ENCODE measurements around the gene SPOCK3.

DNA sequence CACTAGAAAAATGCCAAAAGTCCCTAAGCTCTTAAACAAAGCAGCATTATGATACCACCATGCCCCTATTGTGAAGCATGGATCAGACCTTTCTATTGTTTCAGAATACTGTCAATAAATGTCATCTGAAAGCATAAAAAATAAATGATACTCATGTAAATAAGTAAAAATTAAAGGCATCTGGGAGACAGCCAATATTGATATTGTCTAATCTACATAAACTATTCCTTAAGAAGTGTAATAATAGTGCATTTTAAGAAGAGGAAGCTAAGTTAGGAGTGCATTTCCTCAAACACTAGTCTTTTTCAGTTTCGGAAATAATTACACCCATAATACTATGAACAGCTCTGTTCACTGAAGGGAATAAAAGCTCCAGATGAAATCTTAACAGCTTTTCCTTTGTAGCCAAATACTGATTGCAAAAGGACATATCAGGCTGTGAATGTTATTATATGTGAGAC is 181.6 kb downstream of the SPOCK3 start:
- TF ChIP-seq, protein P1, sequence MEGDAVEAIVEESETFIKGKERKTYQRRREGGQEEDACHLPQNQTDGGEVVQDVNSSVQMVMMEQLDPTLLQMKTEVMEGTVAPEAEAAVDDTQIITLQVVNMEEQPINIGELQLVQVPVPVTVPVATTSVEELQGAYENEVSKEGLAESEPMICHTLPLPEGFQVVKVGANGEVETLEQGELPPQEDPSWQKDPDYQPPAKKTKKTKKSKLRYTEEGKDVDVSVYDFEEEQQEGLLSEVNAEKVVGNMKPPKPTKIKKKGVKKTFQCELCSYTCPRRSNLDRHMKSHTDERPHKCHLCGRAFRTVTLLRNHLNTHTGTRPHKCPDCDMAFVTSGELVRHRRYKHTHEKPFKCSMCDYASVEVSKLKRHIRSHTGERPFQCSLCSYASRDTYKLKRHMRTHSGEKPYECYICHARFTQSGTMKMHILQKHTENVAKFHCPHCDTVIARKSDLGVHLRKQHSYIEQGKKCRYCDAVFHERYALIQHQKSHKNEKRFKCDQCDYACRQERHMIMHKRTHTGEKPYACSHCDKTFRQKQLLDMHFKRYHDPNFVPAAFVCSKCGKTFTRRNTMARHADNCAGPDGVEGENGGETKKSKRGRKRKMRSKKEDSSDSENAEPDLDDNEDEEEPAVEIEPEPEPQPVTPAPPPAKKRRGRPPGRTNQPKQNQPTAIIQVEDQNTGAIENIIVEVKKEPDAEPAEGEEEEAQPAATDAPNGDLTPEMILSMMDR (conservative IDR thresholded peaks at IDR 0.05; ENCODE audit: low read length), result no peak
- TF ChIP-seq EZH2phosphoT487 (IDR thresholded peaks at IDR 0.05; ENCODE audit: borderline replicate concordance, low read depth, low read length), result no peak
